Measurements from ENCODE around the gene MRPL23. TPM values are rescaled to one million over a fixed set of nuclear protein-coding genes. Genes with fewer than 3 reads are reported as not detected.
A peak's percentile ranks its signal among the peaks of the same experiment; 100 is the strongest.
"Not testable (repeated sequence)": the region's sequence is repeated elsewhere in the genome, so short reads cannot be mapped to it uniquely, and the experiment has no call there.

The MRPL23 gene
- total RNA-seq, 2 experiments from 2014 or later: 109 to 114 TPM

DNA sequence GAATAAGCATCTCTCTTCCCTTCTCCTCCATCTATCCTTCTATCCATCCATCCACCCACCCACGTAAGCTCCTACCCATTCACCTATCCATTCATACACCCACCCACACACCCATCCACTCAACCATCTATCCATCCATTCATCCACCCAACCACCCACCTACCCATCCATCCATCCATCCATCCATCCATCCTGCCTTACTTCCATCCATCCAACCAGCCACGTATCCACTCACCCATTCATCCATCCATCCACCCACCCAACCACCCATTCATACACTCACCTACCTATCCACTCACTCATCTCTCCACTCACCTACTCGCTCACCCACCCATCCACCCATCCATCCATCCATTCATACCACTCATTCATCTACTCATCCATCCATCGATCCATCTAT, 14.5 kb upstream of the MRPL23 start:
- Mint-ChIP-seq H3K27ac (no peak overlapping the region), H3K9me3 (ENCODE audit: low read depth) (no peaks in the 10 kb centered on the region), H3K36me3 (no peaks in the 10 kb centered on the region), H3K4me3 (no peak overlapping the region), H3K27me3 (peaks cover 19% of the 10 kb centered on the region), H3K4me1 (no peaks in the 10 kb centered on the region)
- CTCF ChIA-PET: interaction anchor here (1.6 to 2.1 kb wide), 2 partner anchors 50 to 100 kb away, joined by 4 to 5 read pairs; no protein-coding TSS in a partner anchor
- ATAC-seq (no peak), DNase-seq (no peak)

DNA sequence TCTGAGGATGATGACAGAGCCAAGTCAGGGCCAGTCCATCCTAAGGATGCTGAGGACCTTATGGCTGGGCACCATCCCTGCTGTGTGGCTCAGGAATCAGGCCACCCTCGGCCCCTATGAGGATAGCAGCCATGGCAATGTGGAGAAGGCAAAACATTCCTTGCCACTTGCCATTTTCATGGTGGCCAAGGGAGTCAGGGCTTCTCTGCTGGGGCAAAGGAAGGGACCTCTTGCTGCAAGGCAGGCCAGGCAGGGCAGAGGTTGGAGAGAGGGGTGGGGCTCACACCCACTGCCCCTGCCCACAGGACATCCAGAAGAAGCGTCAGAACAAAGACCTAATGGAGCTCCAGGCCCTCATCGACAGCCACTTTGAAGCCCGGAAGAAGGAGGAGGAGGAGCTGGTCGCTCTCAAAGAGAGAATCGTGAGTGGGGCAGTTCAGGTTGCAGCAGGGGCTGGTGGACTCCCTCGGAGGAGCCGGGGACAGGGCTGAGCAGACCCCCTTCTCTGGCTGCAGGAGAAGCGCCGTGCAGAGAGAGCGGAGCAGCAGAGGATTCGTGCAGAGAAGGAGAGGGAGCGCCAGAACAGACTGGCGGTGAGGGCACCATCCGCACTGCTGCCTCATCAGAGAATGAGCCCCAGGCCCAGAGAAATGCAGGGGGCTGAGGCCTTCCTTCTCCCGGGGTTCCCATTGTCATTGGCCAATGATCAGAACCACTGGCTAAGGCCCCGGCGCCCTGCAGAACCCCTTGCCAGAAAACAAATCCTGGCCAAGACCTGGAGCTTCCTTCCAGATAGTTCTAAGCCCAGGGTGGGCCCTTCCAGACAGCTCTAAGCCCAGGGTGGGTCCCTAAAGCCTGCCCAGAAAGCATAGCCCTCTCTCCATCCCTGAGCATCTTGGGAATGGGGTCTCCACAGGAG, 13.5 kb upstream of the MRPL23 start:
- DNase-seq (no peak), ATAC-seq (no peak)
- Mint-ChIP-seq H3K36me3 (no peaks in the 10 kb centered on the region), H3K4me3 (no peak overlapping the region), H3K4me1 (no peaks in the 10 kb centered on the region), H3K27ac (no peak overlapping the region), H3K9me3 (ENCODE audit: low read depth) (no peaks in the 10 kb centered on the region), H3K27me3 (peaks cover 19% of the 10 kb centered on the region)
- CTCF ChIA-PET: interaction anchor here (0.6 to 2.1 kb wide), 4 partner anchors 12 to 788 kb away, joined by 3 to 5 read pairs (median 3); no protein-coding TSS in a partner anchor

DNA sequence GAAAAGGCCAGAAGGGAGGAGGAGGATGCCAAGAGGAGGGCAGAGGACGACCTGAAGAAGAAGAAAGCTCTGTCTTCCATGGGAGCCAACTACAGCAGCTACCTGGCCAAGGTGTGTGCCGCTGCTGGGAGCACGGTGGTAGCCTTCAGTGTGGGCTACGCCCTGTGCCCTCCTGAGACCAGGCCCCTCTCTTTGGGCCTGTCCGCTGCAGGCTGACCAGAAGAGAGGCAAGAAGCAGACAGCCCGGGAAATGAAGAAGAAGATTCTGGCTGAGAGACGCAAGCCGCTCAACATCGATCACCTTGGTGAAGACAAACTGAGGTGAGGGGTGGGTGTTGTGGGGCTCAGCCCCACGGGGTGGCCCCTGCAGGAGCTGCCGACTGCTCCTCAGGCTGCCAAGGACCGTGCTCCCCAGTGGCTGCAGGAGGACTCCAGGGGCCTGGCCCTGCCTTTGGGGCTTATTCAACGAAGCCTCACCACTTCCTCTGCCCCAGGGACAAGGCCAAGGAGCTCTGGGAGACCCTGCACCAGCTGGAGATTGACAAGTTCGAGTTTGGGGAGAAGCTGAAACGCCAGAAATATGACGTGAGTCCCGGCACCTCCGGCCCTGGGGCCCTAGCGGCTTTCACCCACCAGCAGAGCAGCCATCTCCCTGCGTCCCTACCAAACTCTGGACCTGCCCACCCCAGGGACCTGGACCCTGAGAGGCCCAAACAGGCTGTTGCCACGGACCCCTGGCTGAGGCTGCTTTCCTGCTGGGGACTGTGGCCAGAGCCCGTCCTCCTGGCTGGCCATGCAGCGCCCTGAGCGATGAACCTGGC, 12.6 kb upstream of the MRPL23 start:
- no peaks in the 10 kb centered on the region for H3K9me3 Mint-ChIP-seq (ENCODE audit: low read depth)
- H3K27ac Mint-ChIP-seq: no peak overlapping the region
- CTCF ChIA-PET: interaction anchor here (0.6 to 1.4 kb wide), 2 partner anchors 13 to 789 kb away, joined by 3 read pairs; no protein-coding TSS in a partner anchor
- H3K4me3 Mint-ChIP-seq: no peak overlapping the region
- peaks cover 6% of the 10 kb centered on the region for H3K4me1 Mint-ChIP-seq
- H3K36me3 Mint-ChIP-seq: no peaks in the 10 kb centered on the region
- H3K27me3 Mint-ChIP-seq: peaks cover 19% of the 10 kb centered on the region
- no peak for DNase-seq
- ATAC-seq: no peak

DNA sequence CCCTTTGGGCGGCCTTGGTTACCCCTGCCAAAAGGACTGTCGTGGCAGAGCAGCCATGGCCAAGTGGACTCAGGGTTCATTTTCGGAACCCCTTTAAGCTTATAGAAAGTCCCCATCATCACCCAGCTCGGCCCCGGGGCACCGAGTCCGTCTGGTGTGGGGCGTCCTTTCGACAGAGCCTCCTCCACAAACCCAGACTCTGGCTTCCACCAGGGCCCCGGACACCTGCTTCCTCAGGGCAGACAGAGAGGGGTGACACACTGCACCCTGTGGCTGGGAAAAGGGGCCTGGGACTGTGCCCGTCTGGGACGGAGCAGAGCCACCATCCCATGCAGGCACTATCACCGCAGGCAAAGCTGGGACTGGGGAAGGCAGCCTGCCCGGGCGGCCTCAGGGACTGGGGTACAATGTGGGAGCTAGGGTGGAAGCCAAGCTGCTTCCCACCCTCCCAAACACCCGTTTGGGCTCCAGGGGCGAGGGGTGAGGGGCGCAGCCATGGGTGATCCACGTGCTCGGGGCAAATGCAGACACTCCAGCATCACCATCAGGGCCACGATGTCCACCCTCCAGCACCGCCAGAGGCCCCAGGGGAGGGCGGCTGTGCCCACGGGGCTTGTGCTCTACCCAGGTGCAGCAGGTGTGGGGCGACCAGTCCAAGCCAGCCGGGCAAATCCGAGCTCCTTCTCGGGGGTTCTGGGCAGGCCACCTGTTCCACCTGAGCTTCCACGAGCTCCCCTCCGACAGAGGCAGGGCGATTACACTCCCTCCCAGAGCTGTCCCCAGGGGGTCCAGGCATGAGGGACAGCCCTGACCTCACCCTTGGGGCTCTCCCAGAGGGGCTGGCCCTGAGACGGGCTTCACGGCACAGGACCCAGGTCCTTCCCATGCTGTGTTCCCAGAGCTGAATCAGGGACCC, 11.7 kb upstream of the MRPL23 start:
- CTCF ChIA-PET: interaction anchor here (1.4 kb wide), 1 partner anchor 14 kb away, joined by 3 read pairs; no protein-coding TSS in a partner anchor
- Mint-ChIP-seq H3K4me3 (no peak overlapping the region), H3K9me3 (ENCODE audit: low read depth) (no peaks in the 10 kb centered on the region), H3K36me3 (no peaks in the 10 kb centered on the region), H3K27ac (no peak overlapping the region), H3K27me3 (peaks cover 19% of the 10 kb centered on the region), H3K4me1 (peaks cover 6% of the 10 kb centered on the region)
- ATAC-seq: no peak
- no peak for DNase-seq

DNA sequence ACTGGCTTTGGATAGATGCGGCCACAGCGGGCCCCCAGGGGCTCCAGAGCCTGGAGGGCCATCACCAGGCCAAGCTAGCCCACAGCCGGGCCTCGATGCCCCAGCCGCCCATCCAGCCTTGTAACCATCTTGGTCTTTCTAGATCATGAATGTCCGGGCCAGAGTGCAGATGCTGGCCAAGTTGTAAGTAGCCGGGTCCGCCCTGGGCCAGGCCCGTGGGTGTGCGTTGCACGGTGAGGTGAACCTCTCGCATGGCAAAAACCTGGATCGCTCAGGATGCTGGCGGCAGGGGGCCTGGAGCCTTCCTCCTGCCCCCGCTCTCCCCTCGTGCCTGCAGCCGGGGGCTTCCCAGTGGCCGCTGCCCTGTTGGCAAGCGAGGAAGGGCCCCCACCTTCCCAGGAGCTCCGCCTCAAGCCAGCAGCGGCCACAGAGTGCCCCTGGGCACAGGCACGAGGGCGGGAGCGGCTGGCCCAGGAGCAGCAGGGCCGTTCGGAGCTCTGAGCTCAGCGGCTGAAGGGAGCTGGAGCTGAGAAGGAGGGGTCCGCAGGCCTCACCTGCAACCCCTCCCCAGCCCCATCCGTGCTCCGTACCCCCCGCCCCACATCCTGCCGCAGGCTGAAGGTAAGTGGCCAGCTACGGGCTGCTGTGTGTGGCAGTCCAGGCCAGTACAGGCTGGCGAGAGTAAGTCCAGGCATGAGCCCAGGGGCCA, 10.9 kb upstream of the MRPL23 start:
- Mint-ChIP-seq H3K36me3 (no peaks in the 10 kb centered on the region), H3K27ac (no peak overlapping the region), H3K9me3 (ENCODE audit: low read depth) (no peaks in the 10 kb centered on the region), H3K27me3 (peaks cover 11% of the 10 kb centered on the region), H3K4me3 (no peak overlapping the region), H3K4me1 (peaks cover 6% of the 10 kb centered on the region)
- DNase-seq: no peak
- CTCF ChIA-PET: no interaction called here
- ATAC-seq: no peak

DNA sequence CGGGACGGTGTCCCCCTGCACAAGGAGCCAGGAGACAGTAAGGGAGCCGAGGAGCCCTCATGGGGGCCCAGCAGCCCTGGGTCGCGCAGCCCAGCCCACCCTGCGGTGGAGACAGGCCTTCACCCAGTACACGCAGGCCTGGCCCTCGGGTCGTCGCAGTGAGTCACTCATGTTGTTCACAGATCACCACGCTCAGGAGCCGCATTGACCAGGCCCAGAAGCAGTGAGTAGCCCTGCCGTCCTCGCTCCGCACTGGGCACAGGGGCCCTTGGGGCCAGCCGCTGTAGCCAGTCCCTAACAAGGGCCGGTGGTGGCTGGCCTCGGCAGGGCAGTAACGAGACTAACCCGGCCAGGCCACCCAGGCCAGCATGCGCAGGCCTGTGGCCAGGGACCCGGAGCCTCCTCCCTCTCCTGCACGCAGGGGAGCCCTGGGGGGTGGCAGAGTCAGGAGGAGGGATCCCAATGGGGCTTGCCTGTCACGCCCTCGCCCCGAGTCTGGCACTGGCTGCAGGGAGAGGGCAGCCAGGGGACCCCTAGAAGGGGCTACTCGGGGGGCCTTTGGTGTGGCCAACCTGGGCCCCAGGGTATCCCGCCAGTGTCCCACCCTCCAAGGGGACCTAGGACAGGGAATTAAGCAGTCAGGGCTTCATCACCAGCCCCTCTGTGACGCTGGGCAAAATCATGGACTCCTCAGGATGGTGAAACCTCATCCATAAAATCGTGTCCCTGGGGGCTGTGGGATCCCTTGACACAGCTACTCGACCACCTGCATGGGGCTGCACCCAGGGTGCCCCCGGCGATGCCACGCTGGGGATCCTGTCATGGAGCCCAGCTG, 10.1 kb upstream of the MRPL23 start:
- no peak for ATAC-seq
- peaks cover 6% of the 10 kb centered on the region for H3K4me1 Mint-ChIP-seq
- H3K4me3 Mint-ChIP-seq: no peak overlapping the region
- no peaks in the 10 kb centered on the region for H3K36me3 Mint-ChIP-seq
- H3K27me3 Mint-ChIP-seq: peaks cover 3% of the 10 kb centered on the region
- DNase-seq: no peak
- CTCF ChIA-PET: interaction anchor here (1.2 to 1.5 kb wide), 3 partner anchors 55 to 112 kb away, joined by 3 to 5 read pairs (median 3); no protein-coding TSS in a partner anchor
- no peaks in the 10 kb centered on the region for H3K9me3 Mint-ChIP-seq (ENCODE audit: low read depth)
- no peak overlapping the region for H3K27ac Mint-ChIP-seq

DNA sequence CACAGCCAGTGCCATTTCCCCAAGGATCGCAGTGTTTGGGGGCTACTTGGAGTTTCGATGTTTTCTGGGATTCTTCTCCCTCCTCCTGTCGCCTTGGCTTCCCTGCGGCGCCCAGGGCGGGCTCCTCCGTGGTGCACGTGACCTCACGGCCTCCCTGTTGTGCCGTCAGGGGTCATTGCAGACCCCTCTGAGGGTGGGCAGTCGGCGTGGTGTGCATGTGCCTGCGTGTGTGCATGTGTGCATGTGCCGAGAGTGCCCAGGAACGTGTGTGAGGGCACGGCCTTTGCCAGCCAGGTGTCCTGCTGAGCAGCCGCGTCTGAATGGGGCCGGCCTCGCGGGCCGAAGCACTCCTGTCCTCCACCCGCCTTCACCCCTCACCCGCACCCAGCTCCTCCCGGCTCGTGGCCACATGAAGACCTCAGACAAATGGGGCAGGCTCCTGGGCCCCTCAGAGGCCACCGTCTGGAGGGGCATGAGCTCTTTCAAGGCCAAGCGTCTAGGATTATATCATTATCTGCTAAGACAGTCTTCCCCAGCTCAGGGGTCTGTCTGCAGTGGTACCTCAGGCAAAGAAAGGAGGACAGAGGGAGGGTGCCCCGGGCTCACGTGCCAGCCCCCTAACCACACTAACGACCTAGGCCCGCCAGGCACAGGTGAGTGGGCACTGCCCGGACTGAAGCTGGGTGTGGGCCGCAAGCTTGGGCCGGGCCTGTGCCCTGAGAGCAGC, 9.4 kb upstream of the MRPL23 start:
- CTCF ChIA-PET: interaction anchor here (1.0 to 1.5 kb wide), 5 partner anchors 30 to 113 kb away, joined by 3 to 5 read pairs (median 3); no protein-coding TSS in a partner anchor
- Mint-ChIP-seq H3K4me3 (no peak overlapping the region), H3K36me3 (no peaks in the 10 kb centered on the region), H3K27me3 (peaks cover 2% of the 10 kb centered on the region), H3K27ac (no peak overlapping the region), H3K9me3 (ENCODE audit: low read depth) (no peaks in the 10 kb centered on the region), H3K4me1 (peaks cover 6% of the 10 kb centered on the region)
- ATAC-seq (no peak), DNase-seq (no peak)

DNA sequence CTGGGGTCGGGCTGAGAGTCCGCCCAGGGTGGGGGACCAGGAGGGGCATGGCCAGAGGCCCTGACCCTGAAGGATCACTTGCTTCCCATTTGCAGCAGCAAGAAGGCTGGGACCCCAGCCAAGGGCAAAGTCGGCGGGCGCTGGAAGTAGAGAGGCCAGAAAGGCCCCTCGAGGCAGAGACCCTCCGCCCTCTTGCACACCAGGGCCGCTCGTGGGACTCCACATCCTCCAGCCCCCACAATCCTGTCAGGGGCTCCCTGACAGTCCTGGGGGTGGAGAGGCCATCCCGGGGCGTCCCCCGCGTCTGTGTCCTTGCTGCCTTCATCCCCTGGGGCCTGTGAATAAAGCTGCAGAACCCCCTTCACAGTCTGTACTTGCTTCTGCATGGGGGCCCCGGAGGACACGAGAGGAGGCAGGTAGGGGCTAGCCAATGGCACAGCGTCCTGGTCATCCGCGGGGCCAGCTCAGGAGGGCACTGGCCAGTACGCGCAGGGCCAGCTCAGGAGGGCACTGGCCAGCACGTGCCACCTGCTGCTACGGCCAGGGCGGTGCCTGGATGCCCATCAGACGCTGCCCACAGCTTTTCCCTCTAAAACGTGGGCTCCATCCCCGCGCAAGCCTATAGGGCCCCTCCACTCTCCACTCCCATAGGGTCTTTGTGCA, 8.7 kb upstream of the MRPL23 start:
- H3K27me3 Mint-ChIP-seq: no peaks in the 10 kb centered on the region
- no peaks in the 10 kb centered on the region for H3K36me3 Mint-ChIP-seq
- H3K27ac Mint-ChIP-seq: no peak overlapping the region
- DNase-seq (no peak), ATAC-seq (no peak)
- H3K4me1 Mint-ChIP-seq: peaks cover 6% of the 10 kb centered on the region
- CTCF ChIA-PET: interaction anchor here (1.0 to 1.5 kb wide), 5 partner anchors 30 to 114 kb away, joined by 3 to 5 read pairs (median 3); no protein-coding TSS in a partner anchor
- H3K4me3 Mint-ChIP-seq: no peak overlapping the region
- no peaks in the 10 kb centered on the region for H3K9me3 Mint-ChIP-seq (ENCODE audit: low read depth)

DNA sequence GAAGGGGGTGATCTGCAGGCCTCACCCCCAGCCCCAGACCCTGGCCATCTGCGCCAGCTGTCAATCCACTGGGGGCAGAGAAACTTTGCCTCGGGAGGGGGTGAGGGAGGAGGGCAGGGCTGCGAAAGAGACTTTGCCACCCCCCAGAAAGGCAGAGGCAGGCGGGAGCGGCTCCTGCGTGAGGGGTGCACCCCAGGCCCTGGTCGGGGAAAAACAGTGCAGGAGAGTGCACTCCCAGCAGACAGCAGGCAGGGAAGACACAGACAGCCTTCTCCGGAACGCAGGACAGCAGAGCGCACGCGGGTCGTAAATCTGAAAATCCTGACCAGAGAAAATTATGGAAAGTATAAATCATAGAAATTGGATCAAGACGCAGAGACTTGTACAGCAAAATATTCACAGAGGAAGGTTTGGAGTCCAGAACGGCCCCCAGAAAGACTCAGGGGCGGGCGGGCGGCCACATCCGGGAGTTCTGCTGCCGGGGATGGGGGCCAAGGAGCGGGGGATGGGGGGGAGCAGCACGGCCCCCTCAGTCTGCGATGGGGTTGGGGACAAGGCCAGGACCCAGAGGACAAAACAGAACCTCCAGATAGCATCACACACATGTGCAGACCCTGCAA, 8.0 kb upstream of the MRPL23 start:
- DNase-seq: peak; percentile 61
- CTCF ChIA-PET: interaction anchor here (1.2 to 1.5 kb wide), 2 partner anchors 31 to 57 kb away, joined by 4 to 5 read pairs; no protein-coding TSS in a partner anchor
- ATAC-seq: peak; percentile 70
- H3K9me3 Mint-ChIP-seq (ENCODE audit: low read depth): no peaks in the 10 kb centered on the region
- no peak overlapping the region for H3K4me3 Mint-ChIP-seq
- no peak overlapping the region for H3K27ac Mint-ChIP-seq
- peaks cover 6% of the 10 kb centered on the region for H3K4me1 Mint-ChIP-seq
- H3K27me3 Mint-ChIP-seq: no peaks in the 10 kb centered on the region
- no peaks in the 10 kb centered on the region for H3K36me3 Mint-ChIP-seq

DNA sequence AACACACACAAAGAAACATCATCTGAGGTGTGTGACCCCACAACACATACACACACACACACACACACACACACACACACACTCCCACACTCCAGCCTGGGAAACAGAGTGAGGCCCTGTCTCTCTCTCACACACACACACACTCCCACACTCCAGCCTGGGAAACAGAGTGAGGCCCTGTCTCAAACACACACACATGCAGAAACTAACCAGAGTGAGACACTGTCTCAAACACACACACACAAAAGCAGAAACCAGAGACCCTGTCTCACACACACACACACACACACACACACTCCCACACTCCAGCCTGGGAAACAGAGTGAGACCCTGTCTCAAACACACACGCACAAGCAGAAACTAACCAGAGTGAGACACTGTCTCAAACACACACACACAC, 7.3 kb upstream of the MRPL23 start:
- H3K4me1 Mint-ChIP-seq; H3K27ac Mint-ChIP-seq; H3K36me3 Mint-ChIP-seq; H3K4me3 Mint-ChIP-seq; H3K9me3 Mint-ChIP-seq (ENCODE audit: low read depth); CTCF ChIA-PET; H3K27me3 Mint-ChIP-seq; ATAC-seq; DNase-seq: not testable (repeated sequence)
